HG02973 (cell line): Measurements from ENCODE around the gene OR51V1.
"Not testable (repeated sequence)": the region's sequence is repeated elsewhere in the genome, so short reads cannot be mapped to it uniquely, and the experiment has no call there.

Experiments used
- ATAC-seq: cut with Tn5 transposase; IDR thresholded peaks from one replicate; pipeline ENCODE4 v1.9.1; 2021; ENCODE audit warnings: moderate library complexity; ENCODE audit not compliant: unreplicated experiment

Gene OR51V1, protein sequence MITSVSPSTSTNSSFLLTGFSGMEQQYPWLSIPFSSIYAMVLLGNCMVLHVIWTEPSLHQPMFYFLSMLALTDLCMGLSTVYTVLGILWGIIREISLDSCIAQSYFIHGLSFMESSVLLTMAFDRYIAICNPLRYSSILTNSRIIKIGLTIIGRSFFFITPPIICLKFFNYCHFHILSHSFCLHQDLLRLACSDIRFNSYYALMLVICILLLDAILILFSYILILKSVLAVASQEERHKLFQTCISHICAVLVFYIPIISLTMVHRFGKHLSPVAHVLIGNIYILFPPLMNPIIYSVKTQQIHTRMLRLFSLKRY

DNA sequence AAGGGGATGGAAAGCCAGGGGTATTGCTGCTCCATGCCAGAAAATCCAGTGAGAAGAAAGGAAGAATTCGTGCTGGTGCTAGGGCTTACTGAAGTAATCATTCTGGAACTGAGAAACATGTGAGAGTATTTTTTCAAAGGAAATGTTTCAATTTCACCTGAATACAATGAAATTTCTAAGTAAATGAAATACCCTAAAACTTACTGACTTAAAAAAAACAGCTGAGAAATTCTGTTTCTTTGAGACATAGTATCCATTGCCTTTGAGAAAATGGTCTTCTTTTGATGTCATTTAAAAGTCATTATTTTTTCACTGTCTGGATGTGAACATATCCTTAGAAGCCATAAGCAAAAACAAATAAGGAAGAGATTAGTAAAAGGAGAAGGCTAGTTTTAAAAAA lies at the start of gene OR51V1:
Gene OR51V1 (minus strand): TSS at position 101 of the 400 bp plus-strand sequence. CDS start 0 bp downstream, at position 101.
- ATAC-seq, result no peak

DNA sequence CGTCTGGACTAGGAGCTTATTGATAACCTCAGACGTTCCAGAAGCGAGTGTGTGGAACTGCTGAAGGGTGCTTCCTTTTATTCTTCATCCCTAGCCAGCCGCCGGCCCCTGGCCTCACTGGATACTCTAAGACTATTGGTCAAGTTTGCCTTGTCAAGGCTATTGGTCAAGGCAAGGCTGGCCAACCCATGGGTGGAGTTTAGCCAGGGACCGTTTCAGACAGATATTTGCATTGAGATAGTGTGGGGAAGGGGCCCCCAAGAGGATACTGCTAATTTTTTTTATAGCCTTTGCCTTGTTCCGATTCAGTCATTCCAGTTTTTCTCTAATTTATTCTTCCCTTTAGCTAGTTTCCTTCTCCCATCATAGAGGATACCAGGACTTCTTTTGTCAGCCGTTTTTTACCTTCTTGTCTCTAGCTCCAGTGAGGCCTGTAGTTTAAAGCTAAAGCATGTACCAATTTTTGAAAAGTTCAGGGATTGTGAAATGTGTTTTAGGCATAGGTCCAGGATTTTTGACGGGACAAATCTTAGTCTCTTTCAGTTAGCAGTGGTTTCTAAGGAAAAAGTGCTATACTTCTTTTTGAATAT lies 49.4 kb upstream of the OR51V1 start, which contains the start of gene HBG1:
Gene HBG1 (minus strand): TSS at position 51 of the 590 bp plus-strand sequence. CDS start 53 bp downstream, outside the sequence.
- ATAC-seq, result not testable (repeated sequence)

DNA sequence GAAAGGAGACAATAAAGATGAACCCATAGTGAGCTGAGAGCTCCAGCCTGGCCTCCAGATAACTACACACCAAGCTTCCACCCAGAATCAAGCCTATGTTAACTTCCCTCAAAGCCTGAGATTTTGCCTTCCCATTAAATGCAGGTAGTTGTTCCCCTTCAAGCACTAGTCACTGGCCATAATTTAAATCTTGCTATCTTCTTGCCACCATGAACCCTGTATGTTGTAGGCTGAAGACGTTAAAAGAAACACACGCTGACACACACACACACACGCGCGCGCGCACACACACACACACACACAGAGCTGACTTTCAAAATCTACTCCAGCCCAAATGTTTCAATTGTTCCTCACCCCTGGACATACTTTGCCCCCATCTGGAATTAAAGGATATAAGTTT lies 48.0 kb upstream of the OR51V1 start:
- not testable (repeated sequence) for ATAC-seq

DNA sequence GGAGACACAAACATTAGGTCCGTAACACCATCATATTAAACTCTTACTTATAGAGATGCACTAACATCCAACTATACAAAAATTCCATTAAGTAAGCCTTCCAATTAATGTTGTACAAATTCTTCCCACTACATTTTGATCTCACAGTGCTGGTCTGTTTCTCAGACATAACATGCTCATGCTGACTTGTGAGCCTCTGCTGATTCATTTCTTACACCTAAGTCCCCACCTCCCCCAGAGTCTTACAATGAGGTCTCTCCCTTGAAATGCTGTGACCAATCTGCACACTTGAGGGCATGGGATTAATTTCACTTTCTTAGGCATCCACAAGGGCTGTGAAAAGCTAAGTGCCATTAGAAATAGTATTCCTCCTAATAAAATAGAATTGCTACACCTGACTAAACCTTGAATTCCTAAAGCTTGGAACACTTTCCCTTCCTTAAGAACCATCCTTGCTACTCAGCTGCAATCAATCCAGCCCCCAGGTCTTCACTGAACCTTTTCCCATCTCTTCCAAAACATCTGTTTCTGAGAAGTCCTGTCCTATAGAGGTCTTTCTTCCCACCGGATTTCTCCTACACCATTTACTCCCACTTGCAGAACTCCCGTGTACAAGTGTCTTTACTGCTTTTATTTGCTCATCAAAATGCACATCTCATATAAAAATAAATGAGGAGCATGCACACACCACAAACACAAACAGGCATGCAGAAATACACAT lies 47.1 kb upstream of the OR51V1 start:
- no peak for ATAC-seq

DNA sequence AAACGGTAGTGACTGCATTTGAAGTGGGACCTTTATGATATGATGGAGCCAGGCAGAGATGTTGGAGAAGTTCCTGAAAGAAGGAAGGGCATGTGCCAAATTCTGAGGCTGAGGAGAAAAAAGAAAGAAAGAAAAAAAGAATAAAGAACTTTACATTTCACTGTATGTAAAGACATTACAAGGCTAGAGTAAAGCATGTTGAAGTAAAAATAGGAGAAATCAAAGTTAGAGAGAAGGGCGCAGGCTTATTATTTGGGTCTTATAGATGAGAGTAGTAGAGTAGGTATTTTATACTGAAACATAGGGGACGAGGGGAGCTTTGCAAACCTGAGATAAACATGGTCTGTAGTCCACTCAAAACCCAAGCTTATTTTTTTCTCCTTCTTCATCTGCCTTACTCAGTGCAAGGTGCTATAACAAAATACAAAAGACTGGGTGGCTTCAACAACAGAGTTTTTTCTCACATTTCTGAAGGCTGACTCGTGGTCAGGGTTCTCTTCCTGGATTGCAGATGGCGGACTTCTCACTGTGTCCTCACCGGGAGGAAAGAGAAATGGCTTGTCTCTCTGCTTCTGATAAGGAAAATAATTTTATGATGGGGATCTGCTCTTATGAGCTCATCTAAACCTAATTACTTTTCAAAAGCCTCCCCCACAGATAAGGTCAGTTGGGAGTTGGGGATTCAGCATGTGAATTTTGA lies 46.4 kb upstream of the OR51V1 start:
- no peak for ATAC-seq

DNA sequence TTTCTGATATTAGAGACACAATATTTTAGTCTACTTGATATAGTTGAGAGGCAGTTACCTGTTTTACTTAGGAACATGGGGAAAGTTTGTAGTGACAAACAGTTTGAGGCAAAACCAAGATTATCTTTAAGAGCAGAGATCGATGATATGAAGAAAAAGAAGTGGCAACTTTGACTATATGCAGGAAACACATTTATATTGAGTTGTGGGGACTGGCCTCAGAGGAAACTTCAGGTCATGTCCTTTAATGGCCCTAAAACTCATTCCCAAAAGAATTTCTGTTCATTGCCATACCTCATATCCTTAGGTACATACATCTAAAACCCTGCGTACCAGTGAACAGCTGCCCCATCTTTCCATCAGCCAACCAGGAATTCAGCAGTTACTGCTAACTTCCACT lies 44.7 kb upstream of the OR51V1 start:
- no peak for ATAC-seq

DNA sequence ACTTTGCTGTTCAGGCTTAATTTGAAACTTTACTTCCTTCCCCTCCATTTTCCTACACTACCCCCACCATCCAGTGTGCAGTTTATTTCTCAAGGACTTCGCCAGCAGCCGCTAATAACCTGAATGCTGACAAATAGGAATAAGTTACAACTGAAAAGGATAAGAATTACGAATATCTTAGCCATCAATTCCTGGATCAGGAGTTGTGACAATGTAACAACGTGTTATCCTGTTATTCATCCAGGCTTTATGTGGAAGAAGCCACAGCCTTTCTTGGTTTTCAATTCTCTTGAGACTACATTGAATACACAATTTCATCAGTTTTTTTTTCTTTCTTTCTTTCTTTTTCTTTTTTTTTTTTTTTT lies 43.3 kb upstream of the OR51V1 start:
- no peak for ATAC-seq

DNA sequence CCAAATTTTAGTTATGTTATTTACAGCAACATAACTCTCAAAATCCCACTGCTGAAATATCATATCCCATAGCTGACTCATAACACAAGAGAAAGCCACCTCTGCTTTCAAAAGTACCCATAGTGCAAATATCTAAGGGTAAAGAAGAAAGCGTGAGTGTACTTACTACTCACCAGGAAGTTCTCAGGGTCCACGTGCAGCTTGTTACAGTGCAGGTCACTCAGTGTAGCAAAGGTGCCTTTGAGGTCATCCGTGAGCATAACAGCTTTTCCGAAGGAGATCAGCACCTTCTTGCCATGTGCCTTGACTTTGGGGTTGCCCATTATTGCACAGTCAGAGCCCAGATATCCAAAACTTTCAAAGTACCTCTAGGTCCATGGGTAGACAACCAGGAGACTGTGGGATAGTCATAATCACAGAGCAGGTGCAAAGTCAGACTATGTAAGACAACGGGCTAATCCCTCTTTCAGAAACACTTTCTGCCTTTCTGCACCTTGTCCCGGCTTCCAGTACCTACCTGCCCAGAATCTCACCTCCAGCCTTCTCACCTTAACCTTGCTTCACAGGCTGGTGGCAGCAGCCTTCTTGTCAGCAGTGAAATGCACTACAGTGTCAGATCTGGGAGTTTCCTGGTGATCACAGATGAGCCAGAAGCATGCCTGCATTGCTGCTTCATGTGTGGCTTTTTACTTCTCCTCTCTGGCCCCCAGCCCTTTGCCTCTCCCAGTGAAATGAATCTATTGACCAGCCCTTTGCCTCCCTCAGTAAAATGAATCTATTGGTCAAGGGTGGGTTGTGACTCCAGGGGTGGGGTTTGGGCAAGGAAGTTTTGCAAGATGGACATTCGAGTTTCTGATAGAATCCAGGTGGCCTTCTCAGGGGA lies 42.7 kb upstream of the OR51V1 start:
- peak; percentile 73 for ATAC-seq

DNA sequence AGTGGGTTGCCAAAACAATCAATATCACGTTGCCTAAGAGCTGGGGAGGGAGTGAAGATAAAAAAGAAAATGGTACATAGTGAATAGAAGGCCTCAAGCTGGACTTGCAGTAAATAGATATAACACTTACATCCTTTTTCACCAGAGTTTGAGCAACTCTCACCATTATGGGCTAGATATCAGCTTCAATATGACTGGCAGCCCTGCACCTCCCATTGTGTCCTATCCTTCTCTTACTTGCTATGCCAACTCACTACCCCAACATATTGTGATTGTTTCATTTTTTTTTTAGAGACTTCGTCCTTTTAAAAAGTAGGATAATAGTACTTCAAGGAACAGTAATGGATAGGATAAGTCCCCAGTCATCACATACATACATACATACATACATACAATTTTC lies 41.7 kb upstream of the OR51V1 start:
- no peak for ATAC-seq

DNA sequence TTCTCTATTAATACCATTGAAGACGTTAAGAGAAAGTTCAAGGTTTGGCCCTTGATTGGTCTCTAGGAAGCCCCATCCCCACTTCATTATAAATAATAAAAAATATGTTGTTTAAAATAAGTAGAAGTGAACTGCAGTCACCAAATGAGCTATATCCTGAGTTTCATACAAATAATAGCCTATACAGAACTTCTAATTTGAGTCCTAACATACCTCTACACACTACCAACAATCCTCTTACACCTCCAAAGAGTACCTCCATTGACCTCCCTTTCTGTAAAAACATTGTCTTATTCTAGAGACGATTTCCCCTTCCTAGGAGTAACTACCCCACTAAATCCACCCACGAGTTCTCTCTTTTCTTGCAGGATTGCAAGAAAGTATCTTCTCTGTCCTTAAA lies 41.0 kb upstream of the OR51V1 start:
- no peak for ATAC-seq

DNA sequence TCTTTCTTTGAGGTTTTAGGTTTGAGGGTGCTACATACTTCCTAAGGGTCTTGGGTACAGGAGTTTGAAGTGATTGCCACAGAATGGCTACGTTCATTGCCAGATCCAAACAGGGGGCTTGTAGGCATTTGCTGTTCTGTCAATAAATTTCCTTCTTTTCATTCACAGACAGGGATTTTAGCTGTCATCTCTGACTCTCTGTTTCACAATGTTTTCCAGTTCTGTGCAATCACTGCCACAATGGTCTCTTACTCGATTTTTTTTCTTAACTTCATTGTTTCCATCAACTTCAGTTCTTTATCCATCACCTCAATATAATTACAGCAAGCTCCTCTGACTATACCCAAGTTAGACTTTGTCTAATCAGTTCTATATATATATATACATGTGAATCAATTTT lies 40.0 kb upstream of the OR51V1 start:
- no peak for ATAC-seq

DNA sequence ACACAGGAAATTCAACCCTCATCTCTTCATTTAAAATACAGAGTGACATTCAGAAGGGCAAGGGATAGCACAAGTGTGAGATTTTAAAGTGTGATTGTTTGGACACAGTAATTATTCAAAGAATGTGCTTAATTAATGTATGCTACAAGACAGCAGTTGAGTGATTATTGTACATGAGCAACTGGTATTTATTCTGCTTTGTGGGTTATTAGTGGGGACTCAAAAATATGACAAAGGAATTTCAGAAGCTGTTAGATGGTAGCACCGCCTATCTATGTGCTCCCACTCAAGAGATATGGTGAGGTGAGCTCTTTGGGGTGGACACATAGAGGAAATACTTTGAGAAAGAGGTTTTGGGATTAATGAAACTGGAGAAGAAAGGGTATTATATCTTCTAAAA lies 39.6 kb upstream of the OR51V1 start:
- ATAC-seq, result no peak

DNA sequence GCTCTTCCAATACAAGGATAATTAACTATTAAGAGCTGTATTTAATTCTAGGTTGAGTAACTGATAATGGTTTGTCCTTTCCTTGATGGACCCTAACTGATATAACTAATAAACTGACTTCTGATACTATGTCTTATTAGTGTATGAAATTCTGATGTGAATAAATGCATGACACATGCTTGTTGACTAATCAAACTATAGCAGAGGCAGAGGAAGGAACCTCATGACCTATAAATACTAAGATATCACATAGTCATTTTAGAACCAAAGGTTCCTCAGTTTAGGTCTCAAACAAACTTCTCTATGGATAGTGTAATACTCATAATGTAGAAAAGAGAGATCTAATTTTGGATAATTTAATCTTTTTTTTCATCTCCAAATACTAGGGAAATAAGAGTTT lies 38.6 kb upstream of the OR51V1 start:
- ATAC-seq, result no peak

DNA sequence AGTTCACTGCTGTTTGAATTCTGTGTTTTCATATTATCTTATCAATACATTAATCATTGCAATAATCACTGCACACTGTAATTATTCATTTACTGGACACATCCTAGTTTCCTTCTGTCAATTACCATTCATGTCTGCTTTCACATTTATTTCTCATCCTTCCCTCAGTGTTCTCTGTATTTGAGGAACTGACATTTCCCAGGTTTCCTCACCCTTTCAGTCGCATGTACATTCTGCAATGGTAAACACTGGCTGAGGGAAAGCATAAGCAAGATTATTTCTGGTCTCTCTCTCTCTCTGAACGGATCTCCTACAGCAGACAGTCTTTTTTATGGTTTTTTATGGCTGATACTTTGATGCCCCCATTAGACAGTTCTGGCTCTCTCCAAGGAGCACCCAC lies 38.0 kb upstream of the OR51V1 start:
- ATAC-seq, result no peak

DNA sequence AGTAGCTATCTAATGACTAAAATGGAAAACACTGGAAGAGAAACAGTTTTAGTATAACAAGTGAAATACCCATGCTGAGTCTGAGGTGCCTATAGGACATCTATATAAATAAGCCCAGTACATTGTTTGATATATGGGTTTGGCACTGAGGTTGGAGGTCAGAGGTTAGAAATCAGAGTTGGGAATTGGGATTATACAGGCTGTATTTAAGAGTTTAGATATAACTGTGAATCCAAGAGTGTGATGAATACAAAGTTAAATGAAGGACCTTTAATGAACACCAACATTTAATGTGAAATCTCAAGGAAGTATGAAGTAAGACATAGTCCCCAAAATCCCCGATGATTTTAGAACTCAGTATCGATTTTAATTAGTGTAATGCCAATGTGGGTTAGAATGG lies 36.9 kb upstream of the OR51V1 start:
- ATAC-seq, result no peak

DNA sequence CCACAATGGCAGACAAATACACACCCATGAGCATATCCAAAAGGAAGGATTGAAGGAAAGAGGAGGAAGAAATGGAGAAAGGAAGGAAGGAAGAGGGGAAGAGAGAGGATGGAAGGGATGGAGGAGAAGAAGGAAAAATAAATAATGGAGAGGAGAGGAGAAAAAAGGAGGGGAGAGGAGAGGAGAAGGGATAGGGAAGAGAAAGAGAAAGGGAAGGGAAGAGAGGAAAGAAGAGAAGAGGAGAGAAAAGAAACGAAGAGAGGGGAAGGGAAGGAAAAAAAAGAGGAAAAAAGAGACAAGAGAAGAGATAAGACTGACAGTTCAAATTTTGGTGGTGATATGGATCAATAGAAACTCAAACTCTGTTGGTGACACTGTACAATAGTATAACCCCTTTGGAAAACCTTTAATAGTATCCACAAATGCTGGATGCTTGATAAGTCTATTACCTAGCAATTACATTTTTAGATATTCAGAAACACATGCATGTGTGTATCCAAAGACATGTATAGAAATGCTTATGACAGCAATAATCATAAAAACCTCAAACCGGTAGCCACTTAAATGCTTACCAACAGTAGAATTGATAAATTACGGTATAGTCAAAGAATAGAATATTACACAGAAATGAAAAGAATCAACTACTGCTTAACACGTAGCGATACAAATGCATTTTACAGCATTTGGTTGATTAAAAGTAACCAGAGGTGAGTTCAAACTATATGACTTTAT lies 35.0 kb upstream of the OR51V1 start:
- ATAC-seq, result no peak

DNA sequence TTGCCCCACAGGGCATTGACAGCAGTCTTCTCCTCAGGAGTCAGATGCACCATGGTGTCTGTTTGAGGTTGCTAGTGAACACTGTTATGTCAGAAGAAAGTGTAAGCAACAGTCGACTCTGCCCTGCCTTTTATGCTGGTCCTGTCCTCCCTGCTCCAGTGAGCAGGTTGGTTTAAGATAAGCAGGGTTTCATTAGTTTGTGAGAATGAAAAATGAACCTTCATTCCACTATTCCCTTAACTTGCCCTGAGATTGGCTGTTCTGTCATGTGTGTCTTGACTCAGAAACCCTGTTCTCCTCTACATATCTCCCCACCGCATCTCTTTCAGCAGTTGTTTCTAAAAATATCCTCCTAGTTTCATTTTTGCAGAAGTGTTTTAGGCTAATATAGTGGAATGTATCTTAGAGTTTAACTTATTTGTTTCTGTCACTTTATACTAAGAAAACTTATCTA lies 33.9 kb upstream of the OR51V1 start, which contains the start of gene HBD:
Gene HBD (minus strand): TSS at position 103 of the 454 bp plus-strand sequence. CDS start 50 bp downstream, at position 53.
- ATAC-seq, result peak; percentile 85

DNA sequence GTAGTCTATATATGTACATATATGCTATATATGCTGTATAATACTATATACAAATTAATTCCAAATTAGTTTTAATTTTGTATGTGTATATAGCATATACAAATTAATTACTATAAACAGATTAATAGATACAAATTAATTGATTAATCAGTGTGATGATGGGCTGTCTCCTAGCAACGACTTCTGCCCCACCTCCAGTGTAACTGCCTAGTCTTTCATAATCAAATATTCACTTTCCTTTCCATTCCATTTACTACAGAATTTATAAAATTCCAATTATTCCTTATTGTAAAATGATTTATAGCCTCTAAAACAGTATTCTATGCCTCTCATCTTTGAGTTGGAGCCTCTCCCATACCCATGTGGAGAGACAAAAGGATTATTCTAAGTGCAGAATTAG lies 32.8 kb upstream of the OR51V1 start:
- no peak for ATAC-seq

DNA sequence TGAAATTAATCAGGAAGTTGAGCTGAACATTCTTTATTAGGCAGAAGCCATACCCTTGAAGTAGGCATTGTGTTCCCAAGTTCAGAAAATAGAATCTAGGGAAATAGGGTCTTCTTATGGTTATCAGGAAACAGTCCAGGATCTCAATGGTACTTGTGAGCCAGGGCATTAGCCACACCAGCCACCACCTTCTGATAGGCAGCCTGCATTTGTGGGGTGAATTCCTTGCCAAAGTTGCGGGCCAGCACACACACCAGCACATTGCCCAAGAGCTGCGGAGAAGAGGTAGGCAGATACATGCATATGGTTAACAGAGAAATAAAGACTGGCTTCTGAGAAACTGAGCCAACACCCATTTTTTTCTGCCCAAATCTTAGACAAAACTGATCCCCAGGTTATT lies 32.3 kb upstream of the OR51V1 start:
- ATAC-seq, result no peak

DNA sequence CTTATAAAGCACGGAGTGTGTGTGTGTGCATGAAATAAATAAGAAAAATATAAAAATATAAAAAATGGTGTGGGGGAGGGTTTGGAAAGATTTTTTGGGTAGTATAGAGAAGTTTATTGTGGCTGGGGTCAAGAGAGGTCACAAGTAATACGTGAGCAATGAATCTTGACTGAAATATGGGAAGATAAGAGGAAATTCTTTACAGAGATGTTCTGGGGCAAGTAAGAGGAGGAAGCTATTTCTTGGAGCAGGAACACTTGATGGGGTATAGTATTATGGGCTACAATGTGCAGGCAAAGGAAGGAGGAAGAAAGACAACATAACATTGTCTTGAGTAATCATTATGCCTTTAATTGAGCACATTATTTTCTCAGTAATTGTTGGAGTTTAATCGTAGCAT lies 31.7 kb upstream of the OR51V1 start:
- no peak for ATAC-seq
